ENCODE data around the gene ITPK1. TPM values are rescaled to one million over a fixed set of nuclear protein-coding genes. Genes with fewer than 3 reads are reported as not detected.

Gene ITPK1
- total RNA-seq, 2 donors from 2014 or later, result 53.8 to 85.0 TPM

DNA sequence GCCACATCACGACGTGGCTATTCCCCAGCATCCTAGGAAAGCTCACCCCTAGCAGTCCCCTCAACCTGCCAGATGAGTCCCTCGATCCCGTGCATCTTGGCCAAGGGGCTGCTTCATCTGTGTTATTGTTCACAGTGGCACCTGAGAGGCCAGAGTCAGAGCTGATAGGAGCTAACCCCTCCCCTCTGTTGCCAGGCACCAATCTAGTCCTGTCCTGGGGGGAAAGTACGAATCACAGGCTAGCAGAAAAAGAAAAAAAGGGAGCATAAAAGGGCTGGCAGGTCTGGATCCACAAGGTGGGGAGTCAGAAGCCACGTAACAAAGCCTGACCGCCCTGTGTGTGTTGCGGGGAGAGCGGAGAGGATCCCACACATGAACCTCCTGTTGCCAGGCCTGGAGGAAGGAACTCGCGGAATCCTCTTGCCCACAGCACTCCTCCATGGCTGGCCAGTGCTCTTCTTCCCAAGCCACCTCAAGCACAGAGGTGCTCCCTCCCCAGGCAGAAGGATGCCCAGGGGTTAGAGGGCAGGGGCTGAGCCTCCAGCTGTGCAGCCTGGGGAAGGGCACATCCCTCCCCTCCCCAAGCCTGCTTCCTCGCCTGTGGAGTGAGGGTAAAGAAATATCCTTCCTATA, 91.8 kb downstream of the ITPK1 start:
- H3K4me1 ChIP-seq (ENCODE audit: control insufficient read depth in 1 of 2, low read depth in 2 of 2), result peaks cover 0 to 10% of the 10 kb centered on the region in 2 donors
- ATAC-seq (ENCODE audit: insufficient number of reproducible peaks, low FRiP score, low read depth) (no peak), DNase-seq (ENCODE audit: low spot score) (no peak)
- no peaks in the 10 kb centered on the region for H3K27me3 ChIP-seq (replicated peaks; ENCODE audit: insufficient read depth)
- TF ChIP-seq, protein P1, sequence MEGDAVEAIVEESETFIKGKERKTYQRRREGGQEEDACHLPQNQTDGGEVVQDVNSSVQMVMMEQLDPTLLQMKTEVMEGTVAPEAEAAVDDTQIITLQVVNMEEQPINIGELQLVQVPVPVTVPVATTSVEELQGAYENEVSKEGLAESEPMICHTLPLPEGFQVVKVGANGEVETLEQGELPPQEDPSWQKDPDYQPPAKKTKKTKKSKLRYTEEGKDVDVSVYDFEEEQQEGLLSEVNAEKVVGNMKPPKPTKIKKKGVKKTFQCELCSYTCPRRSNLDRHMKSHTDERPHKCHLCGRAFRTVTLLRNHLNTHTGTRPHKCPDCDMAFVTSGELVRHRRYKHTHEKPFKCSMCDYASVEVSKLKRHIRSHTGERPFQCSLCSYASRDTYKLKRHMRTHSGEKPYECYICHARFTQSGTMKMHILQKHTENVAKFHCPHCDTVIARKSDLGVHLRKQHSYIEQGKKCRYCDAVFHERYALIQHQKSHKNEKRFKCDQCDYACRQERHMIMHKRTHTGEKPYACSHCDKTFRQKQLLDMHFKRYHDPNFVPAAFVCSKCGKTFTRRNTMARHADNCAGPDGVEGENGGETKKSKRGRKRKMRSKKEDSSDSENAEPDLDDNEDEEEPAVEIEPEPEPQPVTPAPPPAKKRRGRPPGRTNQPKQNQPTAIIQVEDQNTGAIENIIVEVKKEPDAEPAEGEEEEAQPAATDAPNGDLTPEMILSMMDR (IDR thresholded peaks at IDR 0.05), result no peak
- no peaks in the 10 kb centered on the region for H3K9me3 ChIP-seq
- no peak overlapping the region for H3K4me3 ChIP-seq
- no peak overlapping the region for H3K27ac ChIP-seq
- H3K36me3 ChIP-seq, result no peaks in the 10 kb centered on the region

DNA sequence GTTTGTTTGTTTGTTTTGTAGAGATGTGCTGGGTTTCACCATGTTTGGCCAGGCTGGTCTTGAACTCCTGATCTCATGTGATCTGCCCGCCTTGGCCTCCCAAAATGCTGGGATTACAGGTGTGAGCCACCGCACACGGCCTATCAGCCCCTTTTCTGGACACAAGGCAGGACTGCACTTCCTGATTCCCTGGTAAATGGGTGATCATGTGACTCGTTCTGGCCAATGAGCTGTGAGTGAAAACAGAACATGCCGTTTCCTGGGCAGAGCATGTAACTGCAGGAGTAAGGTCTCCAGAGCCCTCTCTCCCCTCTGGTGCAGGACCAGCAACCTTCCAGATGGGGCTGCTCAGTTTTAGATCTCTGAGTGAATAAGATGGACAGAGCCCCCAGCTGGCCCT, 92.7 kb downstream of the ITPK1 start:
- Histone ChIP-seq H3K4me1 (ENCODE audit: control insufficient read depth in 1 of 2, low read depth in 2 of 2) (peaks cover 0 to 15% of the 10 kb centered on the region in 2 donors), H3K36me3 (no peaks in the 10 kb centered on the region), H3K9me3 (no peaks in the 10 kb centered on the region), H3K27ac (no peak overlapping the region), H3K4me3 (no peak overlapping the region), H3K27me3 (replicated peaks; ENCODE audit: insufficient read depth) (no peaks in the 10 kb centered on the region)
- TF ChIP-seq, protein P1 (IDR thresholded peaks at IDR 0.05), result no peak
- DNase-seq (ENCODE audit: low spot score) (no peak), ATAC-seq (ENCODE audit: insufficient number of reproducible peaks, low FRiP score, low read depth) (no peak)

DNA sequence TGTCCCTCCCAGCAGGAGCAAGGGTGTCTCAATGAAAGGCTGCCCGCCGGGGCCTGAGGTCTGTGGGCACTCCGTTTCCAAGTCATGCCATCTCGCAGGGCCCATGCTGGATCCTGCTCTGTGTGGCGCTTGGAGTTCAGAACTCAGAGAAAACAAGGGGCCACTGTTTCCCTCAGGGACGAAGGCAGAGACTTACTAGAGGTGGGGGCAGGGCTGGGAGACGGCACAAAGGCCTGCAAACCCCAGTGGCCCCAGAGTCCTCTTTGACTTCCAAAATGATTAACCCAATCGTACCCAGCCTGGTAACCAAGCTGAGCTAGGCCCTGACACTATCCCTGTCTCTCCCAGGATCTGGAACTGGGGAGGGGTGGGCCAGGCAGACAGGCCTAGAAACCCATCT, 95.8 kb downstream of the ITPK1 start:
- H3K27me3 ChIP-seq (replicated peaks; ENCODE audit: insufficient read depth), result no peaks in the 10 kb centered on the region
- no peaks in the 10 kb centered on the region for H3K9me3 ChIP-seq
- H3K27ac ChIP-seq, result no peak overlapping the region
- no peak overlapping the region for H3K4me3 ChIP-seq
- peaks cover 0 to 15% of the 10 kb centered on the region in 2 donors for H3K4me1 ChIP-seq (ENCODE audit: control insufficient read depth in 1 of 2, low read depth in 2 of 2)
- H3K36me3 ChIP-seq, result peaks cover 6% of the 10 kb centered on the region
- TF ChIP-seq, protein P1 (IDR thresholded peaks at IDR 0.05), result no peak
- ATAC-seq (ENCODE audit: insufficient number of reproducible peaks, low FRiP score, low read depth) (no peak), DNase-seq (ENCODE audit: low spot score) (no peak)

DNA sequence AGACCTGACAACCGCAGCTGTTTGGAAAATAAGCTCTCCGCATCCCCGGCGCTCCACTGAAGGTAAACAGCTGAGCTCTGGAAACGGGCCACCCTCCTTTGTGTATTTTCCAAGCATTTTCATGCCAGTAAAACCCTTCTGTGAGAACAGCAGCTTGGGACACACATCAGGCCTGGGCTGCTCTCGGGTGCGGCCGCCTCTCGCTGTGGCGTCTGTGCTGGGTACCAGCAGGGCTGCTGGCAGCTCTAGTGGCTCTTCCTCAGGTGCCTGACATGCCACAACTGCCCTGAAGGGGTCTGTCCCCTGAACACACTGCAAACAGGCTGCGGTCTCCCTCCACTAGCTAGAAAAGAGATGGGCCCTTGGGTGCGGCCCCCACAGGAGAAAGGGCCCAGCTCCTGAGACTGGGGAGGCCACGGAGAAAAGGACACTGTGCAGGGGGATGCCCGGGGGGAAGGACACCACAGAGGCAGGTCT, 96.3 kb downstream of the ITPK1 start:
- Histone ChIP-seq H3K27ac (no peak overlapping the region), H3K4me3 (no peak overlapping the region), H3K9me3 (no peaks in the 10 kb centered on the region), H3K4me1 (ENCODE audit: control insufficient read depth in 1 of 2, low read depth in 2 of 2) (peaks cover 0 to 15% of the 10 kb centered on the region in 2 donors), H3K27me3 (replicated peaks; ENCODE audit: insufficient read depth) (no peaks in the 10 kb centered on the region), H3K36me3 (peaks cover 6% of the 10 kb centered on the region)
- no peak for ATAC-seq (ENCODE audit: insufficient number of reproducible peaks, low FRiP score, low read depth)
- TF ChIP-seq, protein P1 (IDR thresholded peaks at IDR 0.05), result no peak
- DNase-seq (ENCODE audit: low spot score), result no peak

DNA sequence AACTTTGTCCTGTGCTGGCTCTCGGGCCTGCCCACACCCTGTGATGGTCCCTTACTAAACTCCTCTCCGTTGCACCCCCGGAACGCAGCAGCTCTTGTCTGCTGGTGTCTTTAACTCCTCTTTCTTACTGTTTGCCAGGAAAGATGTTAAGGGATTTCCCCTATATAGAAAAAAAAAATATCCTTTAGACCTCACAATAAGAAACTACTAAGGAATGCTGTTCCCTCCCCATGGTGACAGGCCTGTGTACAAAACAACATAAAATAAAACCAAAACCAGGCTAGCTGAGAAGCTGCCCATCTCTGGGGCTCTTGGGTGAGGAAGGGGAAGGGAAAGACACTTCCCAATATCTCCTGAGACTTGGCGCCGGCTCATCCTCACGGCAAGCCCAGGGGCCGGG, 97.4 kb downstream of the ITPK1 start:
- H3K36me3 ChIP-seq, result peaks cover 6% of the 10 kb centered on the region
- no peak overlapping the region for H3K27ac ChIP-seq
- peaks cover 8 to 25% of the 10 kb centered on the region in 2 donors for H3K4me1 ChIP-seq (ENCODE audit: control insufficient read depth in 1 of 2, low read depth in 2 of 2)
- TF ChIP-seq, protein P1 (IDR thresholded peaks at IDR 0.05), result no peak
- ATAC-seq (ENCODE audit: insufficient number of reproducible peaks, low FRiP score, low read depth) (no peak), DNase-seq (ENCODE audit: low spot score) (no peak)
- no peak overlapping the region for H3K4me3 ChIP-seq
- H3K27me3 ChIP-seq (replicated peaks; ENCODE audit: insufficient read depth), result no peaks in the 10 kb centered on the region
- H3K9me3 ChIP-seq, result no peaks in the 10 kb centered on the region
